HG03045 (cell line): Measurements from ENCODE around the gene GALT.

Experiments
- ATAC-seq: cut with Tn5 transposase; IDR thresholded peaks from one replicate; pipeline ENCODE4 v1.9.1; 2021; ENCODE audit warnings: mild to moderate bottlenecking, moderate library complexity; ENCODE audit not compliant: unreplicated experiment

Gene GALT

GRCh38 chr9:34651321-34651720 is 4.8 kb downstream of the GALT start:
- no peak for ATAC-seq

- ATAC-seq, result no peak
These were observed 5.6 kb downstream of the GALT start, which contains the start of gene IL11RA for GRCh38 chr9:34651876-34652601. Gene IL11RA (plus strand): TSS chr9:34652185. CDS start chr9:34655218, 3,033 bp downstream.

GRCh38 chr9:34652602-34653000 is 6.1 kb downstream of the GALT start:
- ATAC-seq, result no peak

- ATAC-seq, result no peak
These were observed 6.9 kb downstream of the GALT start for GRCh38 chr9:34653151-34654072.

GRCh38 chr9:34654323-34655051 is 8.0 kb downstream of the GALT start:
- no peak for ATAC-seq

- ATAC-seq, result no peak
These were observed 8.9 kb downstream of the GALT start for GRCh38 chr9:34655394-34655793.

- no peak for ATAC-seq
These were observed 10.5 kb downstream of the GALT start for GRCh38 chr9:34656992-34657391.

- ATAC-seq, result no peak
These were observed 12.0 kb downstream of the GALT start for GRCh38 chr9:34658461-34658860.

GRCh38 chr9:34659592-34660253 is 13.2 kb downstream of the GALT start:
- no peak for ATAC-seq

GRCh38 chr9:34662526-34663302 is 16.2 kb downstream of the GALT start, which contains the start of gene CCL27:
Gene CCL27 (minus strand): TSS chr9:34662657. CDS start chr9:34662633, 24 bp downstream.
- ATAC-seq, result no peak

- no peak for ATAC-seq
These were observed 16.8 kb downstream of the GALT start for GRCh38 chr9:34663303-34663605.

- peak; percentile 47 for ATAC-seq
These were observed 18.0 kb downstream of the GALT start for GRCh38 chr9:34664281-34665066.

- ATAC-seq, result peak; percentile 19
These were observed 18.5 kb downstream of the GALT start for GRCh38 chr9:34665067-34665380.

- peak; percentile 69 for ATAC-seq
These were observed 19.1 kb downstream of the GALT start for GRCh38 chr9:34665381-34666250.

GRCh38 chr9:34669809-34670562 is 23.5 kb downstream of the GALT start:
- ATAC-seq, result no peak

GRCh38 chr9:34671307-34671706 is 24.8 kb downstream of the GALT start:
- ATAC-seq, result no peak

GRCh38 chr9:34674440-34674839 is 28.0 kb downstream of the GALT start:
- no peak for ATAC-seq
